Stimulated activated CD8-positive, alpha-beta memory T cell treated with anti-CD3 and anti-CD28 coated beads, Interleukin-7, amount 100 ng/mL, for 48 hours (primary cell): ENCODE results near the gene PTGR1.
"Not testable (repeated sequence)": the region's sequence is repeated elsewhere in the genome, so short reads cannot be mapped to it uniquely, and the experiment has no call there.

Experiments used
- DNase-seq, 2 donors: peaks; one replicate each; pipeline ENCODE4 v3.0.0-alpha.2; 2020; ENCODE audit warnings: low read depth in 1 of 2; ENCODE audit errors: extremely low read depth in 1 of 2

Gene PTGR1

DNA sequence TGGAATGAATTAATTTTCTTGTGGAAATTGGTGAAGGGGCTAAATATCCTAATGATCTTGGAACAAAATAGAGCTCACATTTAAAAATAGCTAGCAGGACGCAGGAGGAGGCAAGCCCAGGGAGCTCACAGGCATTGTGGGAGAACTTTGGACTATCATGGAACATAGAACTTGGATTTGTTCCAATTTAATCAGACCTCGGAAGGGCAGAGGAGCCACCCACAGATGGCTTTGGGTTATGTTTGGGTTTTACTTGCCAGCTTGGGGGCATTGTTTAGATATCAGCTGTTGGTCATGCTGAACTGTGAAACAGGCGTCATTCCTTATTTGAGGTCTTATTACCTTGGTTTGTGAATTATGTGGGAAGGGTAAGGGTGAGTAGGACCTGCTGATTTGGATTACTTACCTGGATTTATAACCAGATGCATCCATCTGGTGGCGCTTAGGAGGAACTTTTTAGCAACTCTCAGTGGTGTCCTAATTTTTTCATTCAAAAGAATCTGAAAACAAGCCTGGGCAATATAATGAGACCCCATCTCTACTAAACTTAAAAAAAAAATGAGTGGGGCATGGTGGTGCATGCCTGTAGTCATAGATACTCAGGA lies 14.1 kb upstream of the PTGR1 start:
- DNase-seq: no peak

DNA sequence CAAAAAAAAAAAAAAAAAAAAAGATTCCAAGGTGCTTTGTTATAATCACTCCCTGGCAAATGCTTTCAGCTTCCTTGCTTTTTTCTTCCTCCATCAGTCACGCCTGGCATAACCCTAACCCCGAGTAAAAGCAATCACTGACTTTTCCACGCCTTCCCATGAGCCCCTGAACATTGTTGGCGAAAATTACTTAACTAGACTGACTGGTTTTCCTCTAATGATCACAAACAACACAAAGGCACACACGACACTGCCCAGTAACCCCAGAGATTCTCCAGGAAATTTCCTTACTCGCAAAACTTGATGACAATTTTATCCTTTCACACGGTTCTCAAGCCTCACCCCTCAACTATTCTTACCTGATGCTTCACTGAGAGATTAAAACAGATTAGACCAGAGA lies 11.4 kb upstream of the PTGR1 start:
- DNase-seq: no peak

DNA sequence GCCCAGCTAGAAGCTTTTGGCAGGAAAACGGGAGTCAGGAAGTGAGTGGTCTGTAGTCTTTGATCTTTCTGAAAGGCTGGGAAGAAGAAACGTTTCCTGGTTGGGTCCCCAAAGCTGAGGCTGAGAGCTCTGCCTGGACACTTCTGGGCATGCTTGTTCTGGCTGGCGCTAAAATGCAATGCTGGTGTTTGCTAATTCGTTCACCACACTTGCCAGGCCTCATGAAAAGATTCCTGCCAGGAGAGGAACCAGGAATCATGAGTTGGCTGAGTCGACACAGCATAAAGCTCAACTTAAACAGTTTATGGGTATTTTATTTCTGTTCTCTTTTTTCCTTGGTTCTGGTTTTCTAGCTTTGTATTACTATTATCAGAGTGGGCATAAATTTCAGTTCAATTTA lies 10.7 kb upstream of the PTGR1 start:
- no peak for DNase-seq

DNA sequence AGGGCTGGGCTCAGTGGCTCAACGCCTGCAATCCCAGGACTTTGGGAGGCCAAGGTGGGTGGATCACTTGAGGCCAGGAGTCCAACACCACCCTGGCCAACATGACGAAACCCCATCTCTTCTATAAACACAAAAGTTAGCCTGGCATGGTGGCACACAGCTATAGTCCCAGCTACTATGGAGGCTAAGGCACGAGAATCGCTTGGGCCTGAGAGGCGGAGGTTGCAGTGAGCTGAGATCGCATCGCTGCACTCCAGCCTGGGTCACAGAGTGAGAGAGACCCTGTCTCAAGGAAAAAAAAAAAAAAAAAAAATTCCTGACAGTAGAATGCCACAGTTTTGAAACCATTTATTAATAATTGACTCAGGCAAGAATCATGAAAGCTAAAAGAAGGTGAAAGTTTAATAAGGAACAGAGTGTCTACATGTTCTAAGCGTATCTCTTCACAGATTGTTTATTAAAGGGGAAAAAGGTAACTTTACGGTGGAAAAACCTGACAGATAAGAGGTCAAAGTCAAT lies 5.7 kb upstream of the PTGR1 start:
- no peak for DNase-seq

DNA sequence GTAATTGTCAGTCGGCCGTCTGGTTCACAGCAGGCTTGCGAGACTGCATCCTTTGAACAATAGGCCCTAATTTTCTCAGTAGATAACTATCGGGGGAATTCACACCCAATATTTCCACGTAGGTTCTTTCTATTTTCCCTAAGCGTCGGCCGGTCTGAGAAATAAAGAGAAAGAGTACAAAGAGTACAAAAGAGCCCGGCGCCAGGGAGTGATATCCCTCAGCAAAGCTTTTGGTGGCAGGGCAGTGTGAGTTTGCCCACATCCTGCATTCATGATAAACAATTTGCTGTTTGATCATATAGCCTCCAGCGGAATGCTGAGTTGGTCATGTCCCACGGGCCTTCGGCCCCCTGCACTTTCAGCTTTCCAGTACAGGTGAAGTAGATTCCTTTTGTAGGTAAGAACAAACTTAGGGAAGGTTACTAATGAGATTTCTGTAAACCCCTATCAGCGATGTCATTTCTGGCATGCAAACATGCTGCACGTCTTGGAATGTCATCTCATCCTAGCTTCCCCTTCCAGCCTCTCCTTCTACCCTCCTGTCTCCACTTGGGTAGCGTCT lies 4.7 kb upstream of the PTGR1 start:
- DNase-seq: no peak

DNA sequence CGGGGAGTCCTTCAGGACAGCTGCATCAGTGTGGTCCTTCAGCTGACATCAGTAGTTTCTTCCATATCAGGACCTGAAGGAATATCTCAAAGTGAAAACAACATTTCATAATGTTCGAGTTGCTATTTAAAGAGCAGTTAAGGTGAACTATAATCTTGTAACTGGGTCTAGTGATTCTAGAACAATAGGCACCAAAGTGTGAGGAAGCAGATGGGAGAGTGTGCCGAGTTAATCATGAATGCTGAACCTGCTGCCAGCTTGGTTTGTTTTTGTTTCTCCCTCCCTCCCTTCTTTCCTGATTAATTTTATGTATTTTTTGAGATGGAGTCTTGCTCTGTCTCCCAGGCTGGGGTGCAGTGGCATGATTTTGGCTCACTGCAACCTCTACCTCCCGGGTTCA lies 3.6 kb upstream of the PTGR1 start:
- DNase-seq: no peak

DNA sequence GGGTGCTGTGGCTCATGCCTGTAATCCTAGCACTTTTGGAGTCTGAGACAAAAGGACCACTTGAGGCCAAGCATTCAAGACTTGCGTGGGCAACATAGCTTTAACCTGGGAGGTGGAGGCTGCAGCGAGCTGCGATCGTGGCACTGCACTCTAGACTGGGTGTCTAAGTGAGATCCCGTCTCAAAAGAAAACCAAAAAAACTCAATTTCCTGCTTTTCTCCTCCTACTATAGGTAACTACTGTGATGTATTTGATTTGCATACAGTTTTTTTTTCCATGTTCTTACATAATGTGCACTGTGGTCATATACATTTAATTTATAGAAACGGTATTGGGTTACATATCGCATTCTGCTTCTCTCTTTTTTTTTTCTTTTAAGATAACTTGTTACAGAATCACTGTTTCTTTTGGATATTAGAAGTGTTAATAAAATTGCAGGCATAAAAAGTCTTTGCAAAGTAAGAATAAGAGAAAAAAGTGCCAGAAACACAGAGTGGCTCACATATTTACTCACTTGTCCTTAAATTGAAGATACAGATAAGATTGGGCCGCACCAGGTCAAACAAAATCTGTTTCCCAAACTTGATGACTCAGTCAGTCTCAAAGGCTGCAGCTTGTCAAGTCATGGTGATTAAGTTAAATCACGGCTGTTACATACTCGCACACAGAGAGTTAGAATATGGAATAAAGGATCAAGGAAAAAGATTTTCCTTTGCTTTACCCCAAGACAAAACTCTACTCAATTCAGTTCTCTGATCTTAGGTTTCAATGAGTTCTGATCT lies 2.0 kb upstream of the PTGR1 start:
- DNase-seq: no peak

DNA sequence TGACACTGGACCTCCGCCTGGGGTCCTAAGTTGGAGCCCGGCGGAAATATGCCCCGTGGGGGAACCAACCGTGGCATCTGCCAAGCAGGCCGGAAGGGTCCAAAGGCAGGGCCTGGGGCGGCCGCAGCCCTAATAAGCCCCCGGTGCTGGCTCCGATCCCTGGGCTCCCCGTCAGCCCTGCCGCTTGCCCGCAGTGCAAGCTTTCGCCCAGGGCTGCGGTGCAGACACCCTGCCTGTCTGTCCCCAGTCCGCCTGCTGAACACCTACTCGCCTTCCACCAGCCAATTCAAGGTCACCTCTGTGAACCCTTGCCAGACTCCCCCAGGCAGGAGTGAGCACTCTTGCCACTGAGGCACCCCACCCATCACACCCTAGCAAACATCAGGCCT lies 502 bp upstream of the PTGR1 start:
- DNase-seq: no peak

DNA sequence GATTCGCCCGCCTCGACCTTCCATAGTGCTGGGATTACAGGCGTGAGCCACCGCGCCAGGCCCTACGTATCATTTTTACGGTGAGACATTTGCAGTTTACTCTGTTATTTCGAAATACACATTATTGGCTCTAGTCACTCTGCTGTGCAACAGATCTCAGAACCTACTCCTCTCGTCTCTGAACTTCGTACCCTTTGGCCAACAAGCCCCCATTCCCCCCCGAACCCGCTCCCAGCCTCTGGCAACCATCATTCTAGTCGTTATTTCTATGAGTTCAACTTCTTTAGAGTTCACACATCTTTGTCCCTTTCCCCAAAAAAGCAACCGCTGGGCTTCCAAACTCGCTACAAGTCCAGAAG lies 735 bp downstream of the PTGR1 start:
- DNase-seq: no peak

DNA sequence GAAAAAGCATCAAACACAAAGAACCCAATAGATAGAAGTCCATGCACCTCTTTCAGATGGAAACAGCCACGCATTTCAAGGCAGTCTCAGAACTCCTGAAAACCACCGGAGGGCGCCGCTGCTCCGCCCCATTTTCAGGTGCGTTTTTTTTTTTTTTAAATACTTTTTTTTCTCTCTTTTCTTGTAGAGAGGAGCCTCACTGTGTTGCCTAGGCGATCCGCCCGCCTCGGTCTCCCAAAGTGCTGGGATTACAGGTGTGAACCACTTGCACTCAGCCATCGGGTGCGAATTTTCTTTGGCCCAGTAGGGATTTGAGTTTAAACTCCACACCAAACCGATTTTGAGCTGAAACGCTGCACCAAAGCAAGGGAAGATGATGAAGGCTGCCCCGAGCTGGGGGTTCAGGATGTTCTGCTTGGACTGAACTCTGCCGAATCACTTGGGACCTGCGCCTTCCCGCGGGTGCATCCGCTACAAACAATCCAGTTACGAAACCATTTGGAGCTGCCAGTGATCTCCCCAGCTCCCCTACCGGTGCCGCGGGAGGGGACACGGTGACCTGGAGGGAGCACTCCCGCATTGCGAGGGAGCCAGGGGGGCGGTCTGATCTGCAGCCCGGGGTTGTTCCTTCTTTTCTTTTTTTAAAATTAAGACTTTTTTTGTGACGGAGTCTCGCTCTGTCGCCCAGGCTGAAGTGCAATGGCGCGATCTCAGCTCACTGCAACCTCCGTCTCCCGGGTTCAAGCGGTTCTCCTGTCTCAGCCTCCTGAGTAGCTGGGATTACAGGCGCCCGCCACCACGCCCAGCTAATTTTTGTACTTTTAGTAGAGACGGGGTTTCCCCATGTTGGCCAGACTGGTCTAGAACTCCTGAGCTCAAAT lies 1.4 kb downstream of the PTGR1 start:
- DNase-seq: peak; percentile 2 to 28

DNA sequence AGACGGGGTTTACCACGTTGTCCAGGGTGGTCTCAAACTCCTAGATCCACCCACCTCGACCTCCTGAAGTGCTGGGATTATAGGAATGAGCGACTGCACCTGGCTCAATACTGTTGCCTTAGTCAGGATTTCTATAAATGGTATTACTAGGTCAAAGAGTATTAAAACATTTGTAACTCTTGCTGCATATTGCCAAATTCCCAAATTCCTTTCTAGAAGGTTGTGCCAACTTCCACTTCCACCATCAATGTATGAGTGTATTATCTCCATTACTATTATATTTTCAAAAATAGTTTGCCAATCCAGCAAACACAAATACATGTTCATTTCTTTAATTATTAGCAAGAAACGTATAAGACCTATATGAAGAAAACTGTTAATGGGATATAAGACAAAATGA lies 10.6 kb downstream of the PTGR1 start:
- no peak for DNase-seq

DNA sequence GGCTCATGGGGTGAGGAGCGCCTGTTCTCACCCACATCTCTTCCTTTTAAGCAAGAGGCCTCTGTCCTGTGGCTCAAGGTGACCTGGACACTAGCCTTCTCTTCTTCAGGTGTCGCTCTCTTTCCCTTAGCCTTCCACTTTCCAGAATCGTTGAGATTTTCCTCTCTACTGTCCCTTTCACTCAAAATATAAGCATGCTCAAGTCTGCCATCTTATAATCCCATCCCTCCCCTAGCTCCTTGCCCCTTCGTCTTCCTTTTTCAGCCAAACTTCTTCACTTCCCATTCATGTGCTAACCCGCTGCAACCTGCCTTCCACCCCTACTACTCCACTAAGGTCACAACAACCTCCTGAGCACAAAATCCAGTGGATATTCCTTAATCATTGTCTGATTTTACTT lies 13.1 kb downstream of the PTGR1 start:
- no peak for DNase-seq

DNA sequence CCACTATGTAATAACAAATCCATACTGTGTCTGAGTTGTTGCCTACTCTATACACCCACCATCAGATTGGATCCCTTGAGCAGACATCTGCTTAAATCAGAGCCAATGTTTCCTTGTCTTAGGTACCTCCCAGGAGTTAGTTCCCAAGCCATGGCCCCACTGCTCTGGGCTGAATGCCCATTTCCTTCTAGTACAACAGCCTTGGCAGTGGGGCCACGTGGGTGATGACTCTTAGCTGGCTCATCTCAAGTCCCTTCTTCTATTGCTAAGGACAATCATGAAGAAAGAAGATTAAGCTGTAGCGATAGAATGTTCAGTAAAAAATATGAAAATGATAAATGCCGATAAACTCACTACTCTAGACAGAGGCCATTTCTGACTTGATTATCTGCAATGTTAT lies 16.6 kb downstream of the PTGR1 start:
- no peak for DNase-seq

DNA sequence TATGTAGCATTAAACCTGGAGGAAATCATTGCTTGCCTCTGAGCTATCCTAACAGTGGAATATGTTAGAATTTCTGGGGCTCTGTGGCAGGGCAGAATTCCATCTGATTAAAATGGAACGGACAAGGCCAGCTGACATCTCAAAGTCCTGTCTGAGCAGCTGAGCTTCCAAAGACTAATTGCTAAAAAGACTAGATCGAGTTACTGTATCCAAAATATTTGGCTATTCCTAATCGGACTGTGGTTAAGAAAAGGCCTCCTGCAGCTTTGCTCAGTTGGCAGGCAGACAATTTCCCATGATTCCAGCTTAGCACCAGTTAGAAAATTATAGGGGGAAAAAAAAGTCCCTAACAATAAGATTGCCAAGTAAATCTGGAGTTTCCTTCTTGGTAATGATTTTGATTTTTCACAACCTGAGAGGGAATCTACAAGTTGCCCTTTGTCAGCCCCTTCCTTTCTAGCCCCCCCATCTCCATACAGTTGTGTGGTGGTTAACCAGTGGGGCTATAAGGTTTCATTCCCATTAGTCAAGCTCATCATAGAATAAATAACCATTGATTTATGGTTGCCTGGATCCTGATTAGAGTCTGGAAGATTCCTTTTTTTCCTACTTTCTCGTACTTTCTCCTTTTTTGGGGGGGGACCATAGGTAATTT lies 26.4 kb downstream of the PTGR1 start:
- DNase-seq: no peak

DNA sequence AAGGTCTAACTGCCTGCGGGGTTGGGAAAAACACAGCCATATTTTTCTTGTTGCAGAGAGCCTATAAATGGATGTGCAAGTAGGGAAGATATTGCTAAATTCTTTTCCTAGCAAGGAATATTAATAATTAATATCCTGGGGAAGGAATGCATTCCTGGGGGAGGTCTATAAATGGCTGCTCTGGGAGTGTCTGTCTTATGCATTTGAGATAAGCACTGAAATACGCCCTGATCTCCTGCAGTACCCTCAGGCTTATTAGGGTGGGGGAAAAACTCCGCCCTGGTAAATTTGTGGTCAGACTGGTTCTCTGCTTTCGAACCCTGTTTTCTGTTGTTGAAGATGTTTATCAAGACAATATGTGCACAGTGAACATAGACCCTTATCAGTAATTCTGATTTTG lies 31.3 kb downstream of the PTGR1 start:
- not testable (repeated sequence) for DNase-seq

DNA sequence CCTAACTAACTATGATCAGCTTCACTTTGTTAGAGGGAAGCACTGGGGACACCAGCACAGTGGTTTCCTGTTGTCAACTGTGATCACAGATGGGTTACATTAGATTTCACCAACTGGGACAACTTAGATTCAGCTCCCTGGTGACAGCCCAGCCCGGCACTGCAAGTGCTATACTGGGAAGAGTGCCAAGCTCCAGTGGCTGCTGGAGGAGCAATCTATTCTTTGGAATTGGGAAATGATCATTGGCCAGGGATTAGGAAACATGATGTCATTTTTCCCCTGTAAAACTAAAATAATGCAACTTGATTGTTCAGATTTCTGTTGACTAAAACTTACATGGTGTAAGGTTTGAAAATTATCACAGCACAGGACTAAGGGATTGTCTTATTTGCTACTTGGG lies 33.2 kb downstream of the PTGR1 start:
- no peak for DNase-seq

DNA sequence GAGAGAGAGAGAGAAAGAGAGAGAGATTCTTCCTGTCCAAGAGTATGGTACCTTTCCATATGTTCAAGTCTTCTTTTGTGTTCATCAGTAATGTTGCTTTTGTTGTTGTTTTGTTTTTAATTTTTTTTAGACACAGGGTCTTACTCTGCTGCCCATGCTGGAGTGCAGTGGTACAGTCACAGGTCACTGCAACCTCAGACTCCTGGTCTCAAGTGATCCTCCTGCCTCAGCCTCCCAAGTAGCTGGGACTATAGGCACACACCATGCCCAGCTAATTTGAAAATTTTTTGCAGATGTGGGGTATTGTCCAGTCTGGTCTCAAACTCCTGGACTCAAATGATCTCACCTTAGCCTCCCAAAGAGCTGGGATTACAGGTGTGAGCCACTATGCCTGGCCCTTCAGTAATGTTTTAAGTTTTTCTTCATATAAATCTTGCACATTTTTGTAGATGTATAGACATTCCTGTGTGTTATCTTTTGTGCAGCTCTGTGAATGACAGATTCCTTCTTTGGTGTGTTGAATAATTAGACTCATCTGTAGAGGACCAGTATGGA lies 38.2 kb downstream of the PTGR1 start:
- DNase-seq: no peak

DNA sequence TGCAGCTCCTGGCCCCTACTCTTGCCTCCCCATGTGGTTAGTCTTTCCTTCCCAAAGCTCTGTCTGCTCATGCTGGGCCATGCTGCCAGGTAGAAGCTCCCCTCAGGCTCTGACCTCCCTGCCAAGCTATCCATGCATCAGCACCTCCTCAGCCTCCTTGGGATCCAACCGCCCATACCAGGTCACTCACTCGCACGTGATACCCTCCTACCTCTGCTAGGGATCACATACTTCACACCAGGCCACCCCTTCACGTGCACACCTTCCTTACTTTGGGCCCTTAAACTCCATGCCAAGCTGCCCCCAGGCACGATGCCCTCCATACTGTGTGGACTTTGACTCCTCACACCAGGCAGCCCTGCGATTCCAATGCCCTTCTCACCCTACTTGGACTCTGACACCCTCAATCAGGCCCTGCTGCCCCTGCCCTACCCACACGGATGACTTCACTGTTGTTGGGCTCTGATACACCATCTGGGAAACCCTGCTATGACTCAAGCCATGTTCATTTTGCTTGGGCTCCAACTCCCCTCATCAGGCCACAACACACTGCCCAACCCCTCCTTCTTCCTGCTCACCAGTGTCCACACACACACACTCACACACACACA lies 40.3 kb downstream of the PTGR1 start:
- DNase-seq: no peak

DNA sequence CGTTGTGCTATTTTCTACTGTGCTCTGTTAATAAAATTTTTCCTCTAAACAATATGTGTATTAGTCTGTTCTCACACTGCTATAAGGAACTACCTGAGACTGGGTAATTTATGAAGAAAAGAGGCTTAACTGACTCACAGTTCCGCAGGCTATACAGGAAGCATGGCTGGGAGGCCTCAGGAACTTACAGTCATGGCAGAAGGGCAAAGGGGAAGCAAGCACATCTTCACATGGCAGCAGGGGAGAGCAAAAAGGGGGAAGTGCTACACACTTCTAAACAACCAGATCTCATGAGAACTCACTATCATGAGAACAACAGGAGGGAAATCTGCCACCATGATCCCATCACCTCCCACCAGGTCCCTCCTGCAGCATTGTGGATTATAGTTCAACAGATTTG lies 44.0 kb downstream of the PTGR1 start:
- not testable (repeated sequence) for DNase-seq

DNA sequence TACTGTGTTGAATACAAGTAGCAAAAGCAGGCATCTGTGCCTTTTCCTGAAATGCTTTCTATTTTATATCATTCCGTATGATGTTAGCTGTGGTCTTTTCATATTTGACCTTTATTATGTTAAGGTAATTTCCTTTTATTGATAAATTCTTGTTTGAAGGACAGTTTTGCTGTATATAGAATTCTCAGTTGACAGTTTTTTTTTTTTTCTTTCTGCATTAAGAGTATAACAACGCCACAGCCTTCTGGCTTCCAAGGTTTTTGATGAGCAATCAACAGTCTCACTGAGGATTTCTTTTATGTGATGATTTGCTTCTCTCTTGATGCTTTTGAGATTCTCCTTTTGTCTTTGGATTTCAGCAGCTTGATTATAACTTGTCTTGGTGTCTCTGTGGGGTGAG lies 50.8 kb downstream of the PTGR1 start:
- no peak for DNase-seq
